WTC11 (cell line): Measurements from ENCODE around the gene LTBP1. TPM values are rescaled to one million over a fixed set of nuclear protein-coding genes. Genes with fewer than 3 reads are reported as not detected.

ENCODE experiments used
- ATAC-seq: fragments of 200-7000 bp; cut with Tn5 transposase; 2 replicates; pipeline ENCODE4 v1.10.0; 2021; ENCODE audit warnings: mild to moderate bottlenecking, moderate library complexity
- CTCF ChIA-PET: fragments of 300-600 bp; sonication (Branson Sonifier 250); formaldehyde crosslinking; loops from one replicate; lab custom pipeline; 2021; ENCODE audit warnings: antibody characterized with exemption; lab: Charles Lee
- POLR2A ChIA-PET: fragments of 350-600 bp; sonication (Branson Sonifier 250); formaldehyde crosslinking; loops from one replicate; lab custom pipeline; 2021; ENCODE audit warnings: antibody characterized with exemption; lab: Charles Lee
- DNase-seq: peaks from one replicate; pipeline ENCODE4 v3.0.0; 2021; ENCODE audit warnings: low spot score
- H3K27ac Mint-ChIP-seq: 2 replicates; pipeline ENCODE4 v1.8.0; 2021; ENCODE audit warnings: mixed read lengths
- H3K27me3 Mint-ChIP-seq: 2 replicates; pipeline ENCODE4 v1.8.0; 2021; ENCODE audit warnings: low read depth, mild to moderate bottlenecking, moderate library complexity, mixed read lengths
- H3K36me3 Mint-ChIP-seq: 2 replicates; pipeline ENCODE4 v1.8.0; 2021; ENCODE audit warnings: mixed read lengths
- H3K4me1 Mint-ChIP-seq: 2 replicates; pipeline ENCODE4 v1.8.0; 2022; ENCODE audit warnings: mixed read lengths
- H3K4me3 Mint-ChIP-seq: 2 replicates; pipeline ENCODE4 v1.8.0; 2021; ENCODE audit warnings: mild to moderate bottlenecking, moderate library complexity, mixed read lengths
- H3K9me3 Mint-ChIP-seq: 2 replicates; pipeline ENCODE4 v1.8.0; 2021; ENCODE audit warnings: mixed read lengths
- CREM ChIP-seq: sonication (generic); formaldehyde crosslinking; IDR thresholded peaks from 2 replicates; pipeline ENCODE4 v1.8.1; 2022; ENCODE audit warnings: mild to moderate bottlenecking, missing genetic modification reagents, moderate library complexity
- ESRRA ChIP-seq: sonication (generic); formaldehyde crosslinking; IDR thresholded peaks from 2 replicates; pipeline ENCODE4 v1.8.1; 2022; ENCODE audit warnings: mild to moderate bottlenecking, missing genetic modification reagents, borderline replicate concordance
- GABPB1 ChIP-seq: sonication (generic); formaldehyde crosslinking; IDR thresholded peaks from 2 replicates; pipeline ENCODE4 v1.8.1; 2023; ENCODE audit warnings: mild to moderate bottlenecking, missing genetic modification reagents
- IRF1 ChIP-seq: sonication (generic); formaldehyde crosslinking; IDR thresholded peaks from 2 replicates; pipeline ENCODE4 v1.8.0; 2023; ENCODE audit warnings: missing genetic modification reagents
- NFE2L1 ChIP-seq: sonication (generic); formaldehyde crosslinking; IDR thresholded peaks from 2 replicates; pipeline ENCODE4 v1.8.1; 2023; ENCODE audit warnings: missing genetic modification reagents
- NFYB ChIP-seq: sonication (generic); formaldehyde crosslinking; conservative IDR thresholded peaks from 2 replicates; pipeline ENCODE4 v1.8.0; 2022; ENCODE audit warnings: low read depth, missing genetic modification reagents
- RELA ChIP-seq: sonication (generic); formaldehyde crosslinking; IDR thresholded peaks from 2 replicates; pipeline ENCODE4 v1.8.1; 2022; ENCODE audit warnings: missing genetic modification reagents, mild to moderate bottlenecking, borderline replicate concordance
- SMAD3 ChIP-seq: sonication (generic); formaldehyde crosslinking; IDR thresholded peaks from 2 replicates; pipeline ENCODE4 v1.8.0; 2022; ENCODE audit warnings: missing genetic modification reagents, mild to moderate bottlenecking, borderline replicate concordance
- SP1 ChIP-seq: sonication (generic); formaldehyde crosslinking; conservative IDR thresholded peaks from 2 replicates; pipeline ENCODE4 v1.8.1; 2022; ENCODE audit warnings: missing genetic modification reagents
- TCF7 ChIP-seq: sonication (generic); formaldehyde crosslinking; IDR thresholded peaks from 2 replicates; pipeline ENCODE4 v1.8.0; 2022; ENCODE audit warnings: mild to moderate bottlenecking, low read depth, missing genetic modification reagents, moderate library complexity
- TEAD4 ChIP-seq: sonication (generic); formaldehyde crosslinking; IDR thresholded peaks from 2 replicates; pipeline ENCODE4 v1.8.0; 2022; ENCODE audit warnings: mild to moderate bottlenecking, missing genetic modification reagents
- TP53 ChIP-seq: sonication (generic); formaldehyde crosslinking; IDR thresholded peaks from 2 replicates; pipeline ENCODE4 v1.8.1; 2023; ENCODE audit warnings: mild to moderate bottlenecking, missing genetic modification reagents
- ZBTB21 ChIP-seq: sonication (generic); formaldehyde crosslinking; IDR thresholded peaks from 2 replicates; pipeline ENCODE4 v1.8.1; 2023; ENCODE audit warnings: mild to moderate bottlenecking, missing genetic modification reagents, borderline replicate concordance
- ZNF121 ChIP-seq: sonication (generic); formaldehyde crosslinking; IDR thresholded peaks from 2 replicates; pipeline ENCODE4 v1.8.0; 2023; ENCODE audit warnings: missing genetic modification reagents
- ZNF263 ChIP-seq: sonication (generic); formaldehyde crosslinking; IDR thresholded peaks from 2 replicates; pipeline ENCODE4 v1.8.1; 2022; ENCODE audit warnings: low read depth, mild to moderate bottlenecking, moderate library complexity, missing genetic modification reagents
- ZNF317 ChIP-seq: sonication (generic); formaldehyde crosslinking; IDR thresholded peaks from 2 replicates; pipeline ENCODE4 v1.8.1; 2023; ENCODE audit warnings: low read depth, mild to moderate bottlenecking, moderate library complexity, missing genetic modification reagents, borderline replicate concordance
- total RNA-seq: library from RNA; stranded (reverse); gene quantifications from 3 replicates; pipeline ENCODE4 v1.2.3, GENCODE V29; 2021
- TF ChIP-seq, protein P1 (sequence below): sonication (generic); formaldehyde crosslinking; IDR thresholded peaks from 2 replicates; pipeline ENCODE4 v1.8.0; 2022; ENCODE audit warnings: mild to moderate bottlenecking, missing genetic modification reagents
- TF ChIP-seq, protein P2 (sequence below): sonication (generic); formaldehyde crosslinking; IDR thresholded peaks from 2 replicates; pipeline ENCODE4 v1.8.0; 2022; ENCODE audit warnings: mild to moderate bottlenecking, missing genetic modification reagents
- TF ChIP-seq, protein P3 (sequence below): fragments of 250-450 bp; sonication (Bioruptor Pico); conservative IDR thresholded peaks from 2 replicates; pipeline ENCODE4 v1.9.0; 2021; ENCODE audit warnings: mild to moderate bottlenecking
- TF ChIP-seq, protein P4 (sequence below): sonication (generic); formaldehyde crosslinking; IDR thresholded peaks from 2 replicates; pipeline ENCODE4 v1.8.1; 2023; ENCODE audit warnings: mild to moderate bottlenecking, missing genetic modification reagents
- TF ChIP-seq, protein P5 (sequence below): sonication (generic); formaldehyde crosslinking; conservative IDR thresholded peaks from 2 replicates; pipeline ENCODE4 v1.8.1; 2022; ENCODE audit warnings: mild to moderate bottlenecking, missing genetic modification reagents

Gene LTBP1
- total RNA-seq, 1 experiment from 2014 or later: 33.6 TPM

GRCh38 chr2:33221046-33221784 lies 274.5 kb downstream of the LTBP1 start (continued):
- TF ChIP-seq TCF7 (CRISPR knock-in tag): no peak
- TF ChIP-seq, protein P1, sequence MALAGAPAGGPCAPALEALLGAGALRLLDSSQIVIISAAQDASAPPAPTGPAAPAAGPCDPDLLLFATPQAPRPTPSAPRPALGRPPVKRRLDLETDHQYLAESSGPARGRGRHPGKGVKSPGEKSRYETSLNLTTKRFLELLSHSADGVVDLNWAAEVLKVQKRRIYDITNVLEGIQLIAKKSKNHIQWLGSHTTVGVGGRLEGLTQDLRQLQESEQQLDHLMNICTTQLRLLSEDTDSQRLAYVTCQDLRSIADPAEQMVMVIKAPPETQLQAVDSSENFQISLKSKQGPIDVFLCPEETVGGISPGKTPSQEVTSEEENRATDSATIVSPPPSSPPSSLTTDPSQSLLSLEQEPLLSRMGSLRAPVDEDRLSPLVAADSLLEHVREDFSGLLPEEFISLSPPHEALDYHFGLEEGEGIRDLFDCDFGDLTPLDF (CRISPR knock-in tag): no peak
- TF ChIP-seq, protein P2, sequence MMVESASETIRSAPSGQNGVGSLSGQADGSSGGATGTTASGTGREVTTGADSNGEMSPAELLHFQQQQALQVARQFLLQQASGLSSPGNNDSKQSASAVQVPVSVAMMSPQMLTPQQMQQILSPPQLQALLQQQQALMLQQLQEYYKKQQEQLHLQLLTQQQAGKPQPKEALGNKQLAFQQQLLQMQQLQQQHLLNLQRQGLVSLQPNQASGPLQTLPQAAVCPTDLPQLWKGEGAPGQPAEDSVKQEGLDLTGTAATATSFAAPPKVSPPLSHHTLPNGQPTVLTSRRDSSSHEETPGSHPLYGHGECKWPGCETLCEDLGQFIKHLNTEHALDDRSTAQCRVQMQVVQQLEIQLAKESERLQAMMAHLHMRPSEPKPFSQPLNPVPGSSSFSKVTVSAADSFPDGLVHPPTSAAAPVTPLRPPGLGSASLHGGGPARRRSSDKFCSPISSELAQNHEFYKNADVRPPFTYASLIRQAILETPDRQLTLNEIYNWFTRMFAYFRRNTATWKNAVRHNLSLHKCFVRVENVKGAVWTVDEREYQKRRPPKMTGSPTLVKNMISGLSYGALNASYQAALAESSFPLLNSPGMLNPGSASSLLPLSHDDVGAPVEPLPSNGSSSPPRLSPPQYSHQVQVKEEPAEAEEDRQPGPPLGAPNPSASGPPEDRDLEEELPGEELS: no peak
- no peak for TF ChIP-seq SMAD3 (CRISPR knock-in tag)
- TF ChIP-seq, all 79 proteins: peak for 0

DNA sequence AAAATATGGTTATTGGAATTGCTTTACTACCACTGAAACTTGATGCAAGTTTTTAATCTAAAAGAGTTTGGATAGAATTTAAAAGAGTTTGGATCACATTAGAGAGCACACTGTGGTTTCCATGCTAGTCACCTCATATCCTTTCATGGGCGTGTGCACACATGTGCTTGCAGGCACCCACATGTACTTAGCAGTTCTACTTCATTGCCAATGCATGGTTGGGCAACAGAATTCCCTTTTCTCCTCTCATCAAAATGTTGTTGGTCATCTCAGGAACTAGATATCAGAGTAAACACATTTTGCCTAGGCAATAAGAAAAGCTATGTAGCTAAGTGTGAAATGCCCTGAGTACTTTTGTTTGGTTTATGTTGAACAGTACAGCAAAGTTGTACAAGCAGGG lies 275.6 kb downstream of the LTBP1 start:
- CTCF ChIA-PET: no interaction called here
- no peak for DNase-seq
- no peaks in the 10 kb centered on the region for H3K27me3 Mint-ChIP-seq
- no peak overlapping the region for H3K27ac Mint-ChIP-seq
- POLR2A ChIA-PET: no interaction called here
- TF ChIP-seq SP1 (CRISPR knock-in tag): no peak
- TF ChIP-seq GABPB1: no peak
- no peak for TF ChIP-seq NFYB (CRISPR knock-in tag)
- no peak for TF ChIP-seq NFE2L1
- no peak for TF ChIP-seq CREM
- TF ChIP-seq ZNF263 (CRISPR knock-in tag): no peak
- H3K36me3 Mint-ChIP-seq: peaks cover 6% of the 10 kb centered on the region
- H3K9me3 Mint-ChIP-seq: peaks cover 8% of the 10 kb centered on the region
- H3K4me3 Mint-ChIP-seq: no peak overlapping the region
- H3K4me1 Mint-ChIP-seq: peaks cover 29% of the 10 kb centered on the region
- ATAC-seq: no peak

- H3K27ac Mint-ChIP-seq: no peak overlapping the region
- no peak overlapping the region for H3K4me3 Mint-ChIP-seq
- DNase-seq (no peak), ATAC-seq (no peak)
- peaks cover 8% of the 10 kb centered on the region for H3K9me3 Mint-ChIP-seq
- no peaks in the 10 kb centered on the region for H3K27me3 Mint-ChIP-seq
- peaks cover 27% of the 10 kb centered on the region for H3K4me1 Mint-ChIP-seq
- peaks cover 6% of the 10 kb centered on the region for H3K36me3 Mint-ChIP-seq
- TF ChIP-seq, protein P2: no peak
- TF ChIP-seq ESRRA (CRISPR knock-in tag): no peak
- TF ChIP-seq, protein P3, sequence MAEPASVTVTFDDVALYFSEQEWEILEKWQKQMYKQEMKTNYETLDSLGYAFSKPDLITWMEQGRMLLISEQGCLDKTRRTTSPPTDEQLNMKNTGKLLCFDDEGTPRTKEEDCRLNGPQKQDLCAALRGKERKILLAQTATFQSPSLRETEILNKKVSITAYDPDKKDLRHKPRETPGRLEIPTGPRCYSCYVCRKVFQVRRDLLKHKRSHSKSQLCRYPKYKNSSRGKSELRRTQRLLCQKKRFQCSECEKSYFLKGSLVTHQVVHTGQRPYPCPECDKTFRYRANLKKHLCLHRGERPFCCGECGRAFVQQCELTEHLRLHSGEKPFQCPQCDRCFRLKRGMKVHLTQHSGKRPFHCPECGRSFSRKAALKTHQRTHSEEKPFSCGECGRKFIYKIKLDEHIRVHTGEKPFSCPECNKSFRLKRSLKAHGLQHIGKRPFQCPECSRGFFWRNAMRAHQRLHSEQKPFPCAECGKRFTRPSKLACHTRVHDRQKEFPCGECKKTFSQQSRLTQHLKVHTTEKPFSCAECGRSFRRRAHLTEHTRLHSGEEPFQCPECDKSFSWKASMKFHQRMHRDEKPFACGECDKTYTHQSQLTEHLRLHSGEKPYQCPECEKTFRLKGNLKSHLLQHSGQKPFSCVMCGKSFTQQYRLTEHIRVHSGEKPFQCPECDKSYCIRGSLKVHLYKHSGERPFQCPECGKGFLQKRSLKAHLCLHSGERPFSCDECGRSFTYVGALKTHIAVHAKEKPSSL (CRISPR knock-in tag): no peak
- POLR2A ChIA-PET: no interaction called here
- CTCF ChIA-PET: no interaction called here
Measured at GRCh38 chr2:33223856-33224255, 277.1 kb downstream of the LTBP1 start.

DNA sequence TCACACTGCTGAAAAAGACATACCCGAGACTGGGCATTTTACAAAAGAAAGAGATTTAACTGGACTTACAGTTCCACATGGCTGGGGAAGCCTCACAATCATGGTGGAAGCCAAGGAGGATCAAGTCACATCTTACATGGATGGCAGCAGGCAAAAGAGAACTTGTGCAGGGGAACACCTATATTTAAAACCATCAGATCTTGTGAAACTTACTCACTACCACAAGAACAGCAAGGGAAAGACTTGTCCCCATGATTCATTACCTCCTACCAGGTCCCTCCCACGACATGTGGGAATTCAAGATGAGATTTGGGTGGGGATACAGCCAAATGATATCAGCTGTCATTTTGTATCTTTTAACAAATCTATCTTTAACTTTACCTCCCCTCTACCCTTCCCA lies 278.6 kb downstream of the LTBP1 start:
- Mint-ChIP-seq H3K9me3 (peaks cover 8% of the 10 kb centered on the region), H3K4me1 (peaks cover 20% of the 10 kb centered on the region), H3K27ac (no peak overlapping the region), H3K36me3 (peaks cover 6% of the 10 kb centered on the region), H3K27me3 (no peaks in the 10 kb centered on the region), H3K4me3 (no peak overlapping the region)
- POLR2A ChIA-PET: no interaction called here
- DNase-seq: no peak
- no peak for ATAC-seq
- CTCF ChIA-PET: no interaction called here
- TF ChIP-seq, protein P4, sequence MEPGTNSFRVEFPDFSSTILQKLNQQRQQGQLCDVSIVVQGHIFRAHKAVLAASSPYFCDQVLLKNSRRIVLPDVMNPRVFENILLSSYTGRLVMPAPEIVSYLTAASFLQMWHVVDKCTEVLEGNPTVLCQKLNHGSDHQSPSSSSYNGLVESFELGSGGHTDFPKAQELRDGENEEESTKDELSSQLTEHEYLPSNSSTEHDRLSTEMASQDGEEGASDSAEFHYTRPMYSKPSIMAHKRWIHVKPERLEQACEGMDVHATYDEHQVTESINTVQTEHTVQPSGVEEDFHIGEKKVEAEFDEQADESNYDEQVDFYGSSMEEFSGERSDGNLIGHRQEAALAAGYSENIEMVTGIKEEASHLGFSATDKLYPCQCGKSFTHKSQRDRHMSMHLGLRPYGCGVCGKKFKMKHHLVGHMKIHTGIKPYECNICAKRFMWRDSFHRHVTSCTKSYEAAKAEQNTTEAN (CRISPR knock-in tag): no peak
- TF ChIP-seq SMAD3 (CRISPR knock-in tag) (no peak), TEAD4 (CRISPR knock-in tag) (no peak), ZNF121 (no peak), ZBTB21 (CRISPR knock-in tag) (no peak), RELA (CRISPR knock-in tag) (no peak), IRF1 (no peak), ZNF317 (CRISPR knock-in tag) (no peak), TP53 (CRISPR knock-in tag) (no peak), ESRRA (CRISPR knock-in tag) (no peak)
- TF ChIP-seq, protein P5, sequence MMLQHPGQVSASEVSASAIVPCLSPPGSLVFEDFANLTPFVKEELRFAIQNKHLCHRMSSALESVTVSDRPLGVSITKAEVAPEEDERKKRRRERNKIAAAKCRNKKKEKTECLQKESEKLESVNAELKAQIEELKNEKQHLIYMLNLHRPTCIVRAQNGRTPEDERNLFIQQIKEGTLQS (CRISPR knock-in tag): no peak
